ENCODE results near the gene YIF1B.
"Not testable (repeated sequence)": the region's sequence is repeated elsewhere in the genome, so short reads cannot be mapped to it uniquely, and the experiment has no call there.

The YIF1B gene

GRCh38 chr19:38315657-38316476 is at the start of gene YIF1B:
Gene YIF1B (minus strand): TSS chr19:38315947. CDS start chr19:38315917, 30 bp downstream.
- peaks cover 16 to 24% of the 10 kb centered on the region in 2 donors for H3K4me1 ChIP-seq (ENCODE audit: control insufficient read depth in 2 of 2, insufficient read depth in 2 of 2, low read length in 2 of 2)
- no peaks in the 10 kb centered on the region for H3K36me3 ChIP-seq (ENCODE audit: control insufficient read depth in 2 of 2, insufficient read depth in 2 of 2, low read length in 2 of 2)
- H3K4me3 ChIP-seq (ENCODE audit: low read length in 2 of 2), result peak within 1 kb of the TSS; percentile 77 to 86
- no peaks in the 10 kb centered on the region for H3K9me3 ChIP-seq (ENCODE audit: control insufficient read depth in 2 of 2, low read length in 2 of 2)
- peak within 1 kb of the TSS; percentile 82 to 83 for H3K9ac ChIP-seq (ENCODE audit: low read depth in 1 of 2, low read length in 2 of 2)
- peak within 1 kb of the TSS; percentile 81 to 89 for H3K27ac ChIP-seq (ENCODE audit: low read depth in 2 of 2, low read length in 2 of 2)
- H3K27me3 ChIP-seq (ENCODE audit: control insufficient read depth in 2 of 2, insufficient read depth in 2 of 2, low read length in 2 of 2), result no peaks in the 10 kb centered on the region

- Histone ChIP-seq H3K4me3 (ENCODE audit: low read length in 2 of 2) (peak overlapping the region; percentile 73 to 77), H3K27me3 (ENCODE audit: control insufficient read depth in 2 of 2, insufficient read depth in 2 of 2, low read length in 2 of 2) (peaks cover 19 to 25% of the 10 kb centered on the region in 2 donors)
- H3K4me1 ChIP-seq (ENCODE audit: control insufficient read depth in 2 of 2, insufficient read depth in 2 of 2, low read length in 2 of 2); H3K27ac ChIP-seq (ENCODE audit: low read depth in 2 of 2, low read length in 2 of 2); H3K36me3 ChIP-seq (ENCODE audit: control insufficient read depth in 2 of 2, insufficient read depth in 2 of 2, low read length in 2 of 2); H3K9me3 ChIP-seq (ENCODE audit: control insufficient read depth in 2 of 2, low read length in 2 of 2); H3K9ac ChIP-seq (ENCODE audit: low read depth in 1 of 2, low read length in 2 of 2): not testable (repeated sequence)
Measured at GRCh38 chr19:38362946-38363688, 47.4 kb upstream of the YIF1B start.

- peak overlapping the region in 1 of 2 donors; percentile 17 for H3K9ac ChIP-seq (ENCODE audit: low read depth in 1 of 2, low read length in 2 of 2)
- peak overlapping the region in 1 of 2 donors; percentile 58 for H3K27ac ChIP-seq (ENCODE audit: low read depth in 2 of 2, low read length in 2 of 2)
- H3K36me3 ChIP-seq (ENCODE audit: control insufficient read depth in 2 of 2, insufficient read depth in 2 of 2, low read length in 2 of 2), result no peaks in the 10 kb centered on the region
- H3K9me3 ChIP-seq (ENCODE audit: control insufficient read depth in 2 of 2, low read length in 2 of 2), result no peaks in the 10 kb centered on the region
- peaks cover 9 to 10% of the 10 kb centered on the region in 2 donors for H3K4me1 ChIP-seq (ENCODE audit: control insufficient read depth in 2 of 2, insufficient read depth in 2 of 2, low read length in 2 of 2)
- peaks cover 20 to 27% of the 10 kb centered on the region in 2 donors for H3K27me3 ChIP-seq (ENCODE audit: control insufficient read depth in 2 of 2, insufficient read depth in 2 of 2, low read length in 2 of 2)
- peak overlapping the region; percentile 73 to 77 for H3K4me3 ChIP-seq (ENCODE audit: low read length in 2 of 2)
Measured at GRCh38 chr19:38362076-38362945, 46.6 kb upstream of the YIF1B start.

GRCh38 chr19:38361633-38362075 is 45.9 kb upstream of the YIF1B start:
- Histone ChIP-seq H3K27ac (ENCODE audit: low read depth in 2 of 2, low read length in 2 of 2) (no peak overlapping the region), H3K4me1 (ENCODE audit: control insufficient read depth in 2 of 2, insufficient read depth in 2 of 2, low read length in 2 of 2) (peaks cover 9 to 10% of the 10 kb centered on the region in 2 donors), H3K36me3 (ENCODE audit: control insufficient read depth in 2 of 2, insufficient read depth in 2 of 2, low read length in 2 of 2) (no peaks in the 10 kb centered on the region), H3K27me3 (ENCODE audit: control insufficient read depth in 2 of 2, insufficient read depth in 2 of 2, low read length in 2 of 2) (peaks cover 20 to 27% of the 10 kb centered on the region in 2 donors), H3K4me3 (ENCODE audit: low read length in 2 of 2) (peak overlapping the region; percentile 73 to 77), H3K9me3 (ENCODE audit: control insufficient read depth in 2 of 2, low read length in 2 of 2) (no peaks in the 10 kb centered on the region), H3K9ac (ENCODE audit: low read depth in 1 of 2, low read length in 2 of 2) (peak overlapping the region; percentile 24 to 43)

- Histone ChIP-seq H3K9me3 (ENCODE audit: control insufficient read depth in 2 of 2, low read length in 2 of 2) (no peaks in the 10 kb centered on the region), H3K4me1 (ENCODE audit: control insufficient read depth in 2 of 2, insufficient read depth in 2 of 2, low read length in 2 of 2) (peaks cover 9 to 10% of the 10 kb centered on the region in 2 donors), H3K36me3 (ENCODE audit: control insufficient read depth in 2 of 2, insufficient read depth in 2 of 2, low read length in 2 of 2) (no peaks in the 10 kb centered on the region), H3K9ac (ENCODE audit: low read depth in 1 of 2, low read length in 2 of 2) (peak overlapping the region; percentile 24 to 43), H3K4me3 (ENCODE audit: low read length in 2 of 2) (peak overlapping the region; percentile 73 to 77), H3K27ac (ENCODE audit: low read depth in 2 of 2, low read length in 2 of 2) (no peak overlapping the region), H3K27me3 (ENCODE audit: control insufficient read depth in 2 of 2, insufficient read depth in 2 of 2, low read length in 2 of 2) (peaks cover 20 to 27% of the 10 kb centered on the region in 2 donors)
Measured at GRCh38 chr19:38360839-38361631, 45.3 kb upstream of the YIF1B start.

- no peaks in the 10 kb centered on the region for H3K36me3 ChIP-seq (ENCODE audit: control insufficient read depth in 2 of 2, insufficient read depth in 2 of 2, low read length in 2 of 2)
- H3K27me3 ChIP-seq (ENCODE audit: control insufficient read depth in 2 of 2, insufficient read depth in 2 of 2, low read length in 2 of 2), result peaks cover 20 to 27% of the 10 kb centered on the region in 2 donors
- no peak overlapping the region for H3K27ac ChIP-seq (ENCODE audit: low read depth in 2 of 2, low read length in 2 of 2)
- no peaks in the 10 kb centered on the region for H3K9me3 ChIP-seq (ENCODE audit: control insufficient read depth in 2 of 2, low read length in 2 of 2)
- no peak overlapping the region for H3K4me3 ChIP-seq (ENCODE audit: low read length in 2 of 2)
- peaks cover 9 to 10% of the 10 kb centered on the region in 2 donors for H3K4me1 ChIP-seq (ENCODE audit: control insufficient read depth in 2 of 2, insufficient read depth in 2 of 2, low read length in 2 of 2)
- no peak overlapping the region for H3K9ac ChIP-seq (ENCODE audit: low read depth in 1 of 2, low read length in 2 of 2)
Measured at GRCh38 chr19:38360351-38360750, 44.6 kb upstream of the YIF1B start.

- Histone ChIP-seq H3K27ac (ENCODE audit: low read depth in 2 of 2, low read length in 2 of 2) (no peak overlapping the region), H3K27me3 (ENCODE audit: control insufficient read depth in 2 of 2, insufficient read depth in 2 of 2, low read length in 2 of 2) (peaks cover 23 to 30% of the 10 kb centered on the region in 2 donors), H3K4me1 (ENCODE audit: control insufficient read depth in 2 of 2, insufficient read depth in 2 of 2, low read length in 2 of 2) (peaks cover 9 to 10% of the 10 kb centered on the region in 2 donors), H3K36me3 (ENCODE audit: control insufficient read depth in 2 of 2, insufficient read depth in 2 of 2, low read length in 2 of 2) (no peaks in the 10 kb centered on the region), H3K4me3 (ENCODE audit: low read length in 2 of 2) (no peak overlapping the region), H3K9ac (ENCODE audit: low read depth in 1 of 2, low read length in 2 of 2) (no peak overlapping the region), H3K9me3 (ENCODE audit: control insufficient read depth in 2 of 2, low read length in 2 of 2) (no peaks in the 10 kb centered on the region)
Measured at GRCh38 chr19:38359242-38360021, 43.7 kb upstream of the YIF1B start.

GRCh38 chr19:38358071-38358470 is 42.3 kb upstream of the YIF1B start:
- H3K36me3 ChIP-seq (ENCODE audit: control insufficient read depth in 2 of 2, insufficient read depth in 2 of 2, low read length in 2 of 2), result no peaks in the 10 kb centered on the region
- H3K9ac ChIP-seq (ENCODE audit: low read depth in 1 of 2, low read length in 2 of 2), result no peak overlapping the region
- H3K27ac ChIP-seq (ENCODE audit: low read depth in 2 of 2, low read length in 2 of 2), result no peak overlapping the region
- peaks cover 26 to 30% of the 10 kb centered on the region in 2 donors for H3K27me3 ChIP-seq (ENCODE audit: control insufficient read depth in 2 of 2, insufficient read depth in 2 of 2, low read length in 2 of 2)
- no peaks in the 10 kb centered on the region for H3K9me3 ChIP-seq (ENCODE audit: control insufficient read depth in 2 of 2, low read length in 2 of 2)
- H3K4me1 ChIP-seq (ENCODE audit: control insufficient read depth in 2 of 2, insufficient read depth in 2 of 2, low read length in 2 of 2), result peaks cover 9 to 10% of the 10 kb centered on the region in 2 donors
- H3K4me3 ChIP-seq (ENCODE audit: low read length in 2 of 2), result no peak overlapping the region

Data from mucosa of rectum (tissue), 2 donors.